NCI-H748 (cell line): Measurements from ENCODE around the gene SOWAHA.
A peak's percentile ranks its signal among the peaks of the same experiment; 100 is the strongest.

Experiments
- DNase-seq: peaks from one replicate; lab custom pipeline; 2025; ENCODE audit not compliant: unreplicated experiment; lab: John Stamatoyannopoulos, UW

Gene SOWAHA

DNA sequence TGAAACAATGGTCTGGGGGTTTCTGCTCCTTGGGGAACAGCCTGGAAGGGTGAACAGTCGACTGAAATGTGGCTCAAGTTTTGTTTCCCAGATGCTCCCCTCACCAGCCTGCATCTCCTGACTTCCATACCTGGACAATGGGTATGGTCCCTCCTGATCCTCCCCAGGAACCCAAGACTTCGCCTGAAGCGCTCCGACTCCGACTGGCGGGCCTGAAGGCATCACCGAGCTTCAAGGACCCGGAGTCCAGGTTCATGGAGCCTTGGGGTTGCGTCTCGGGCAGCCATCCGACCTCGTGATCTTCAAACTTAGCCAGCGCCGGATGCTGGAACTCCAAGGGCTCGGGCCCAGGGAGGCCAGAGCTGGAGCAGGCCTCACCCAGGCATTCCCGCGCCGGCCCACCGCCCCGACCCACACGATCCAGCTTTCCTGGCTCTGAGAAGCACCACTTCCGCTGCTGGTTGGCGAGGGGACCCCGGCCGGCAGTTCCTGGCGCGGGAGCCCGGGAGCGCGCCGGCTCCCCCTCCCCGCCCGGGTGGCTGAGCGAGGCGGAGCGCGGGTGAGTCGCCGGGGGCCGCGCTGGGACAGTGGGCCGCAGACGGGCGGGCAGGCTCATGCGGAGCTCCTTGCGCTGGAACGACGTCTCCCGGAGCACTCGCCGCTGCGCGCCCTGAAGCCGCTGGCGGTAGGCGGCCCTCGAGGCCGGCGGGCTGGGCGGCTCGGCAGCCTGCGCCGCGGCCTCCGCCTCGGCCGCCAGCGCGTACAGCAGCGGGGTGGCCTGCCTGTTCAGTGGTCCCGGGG, 12.1 kb downstream of the SOWAHA start:
- no peak for DNase-seq

DNA sequence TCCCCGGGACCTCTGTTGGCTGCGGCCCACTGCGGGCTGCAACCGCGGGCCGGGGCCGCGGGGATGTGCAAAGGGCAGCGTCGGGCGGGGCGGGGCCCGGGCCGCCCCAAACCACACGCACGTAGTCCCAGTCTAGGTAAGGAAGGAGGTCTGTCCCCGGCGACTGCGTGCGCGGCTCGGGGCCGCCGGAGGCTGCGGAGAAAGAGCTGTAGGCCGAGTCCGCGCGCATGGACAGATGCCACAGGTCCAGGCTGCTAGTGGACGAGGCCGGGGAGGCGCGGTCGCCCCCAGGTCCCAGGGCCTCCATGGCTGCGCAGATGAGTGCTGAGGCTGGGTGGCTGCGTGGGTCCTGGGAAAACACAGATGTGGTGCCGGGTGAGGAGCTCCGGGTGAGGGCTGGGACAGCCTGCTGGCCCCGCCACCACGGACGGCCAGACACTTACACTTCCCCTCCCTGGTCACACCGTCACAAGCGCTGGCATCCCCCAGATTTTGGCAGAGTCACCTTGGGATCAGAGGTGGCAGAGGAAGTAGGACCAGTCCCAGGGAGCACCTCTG, 12.8 kb downstream of the SOWAHA start:
- no peak for DNase-seq

GRCh38 chr5:132826424-132827082, 13.5 kb downstream of the SOWAHA start:
- DNase-seq = no peak

GRCh38 chr5:132827943-132828673, 15.0 kb downstream of the SOWAHA start:
- DNase-seq = no peak

DNA sequence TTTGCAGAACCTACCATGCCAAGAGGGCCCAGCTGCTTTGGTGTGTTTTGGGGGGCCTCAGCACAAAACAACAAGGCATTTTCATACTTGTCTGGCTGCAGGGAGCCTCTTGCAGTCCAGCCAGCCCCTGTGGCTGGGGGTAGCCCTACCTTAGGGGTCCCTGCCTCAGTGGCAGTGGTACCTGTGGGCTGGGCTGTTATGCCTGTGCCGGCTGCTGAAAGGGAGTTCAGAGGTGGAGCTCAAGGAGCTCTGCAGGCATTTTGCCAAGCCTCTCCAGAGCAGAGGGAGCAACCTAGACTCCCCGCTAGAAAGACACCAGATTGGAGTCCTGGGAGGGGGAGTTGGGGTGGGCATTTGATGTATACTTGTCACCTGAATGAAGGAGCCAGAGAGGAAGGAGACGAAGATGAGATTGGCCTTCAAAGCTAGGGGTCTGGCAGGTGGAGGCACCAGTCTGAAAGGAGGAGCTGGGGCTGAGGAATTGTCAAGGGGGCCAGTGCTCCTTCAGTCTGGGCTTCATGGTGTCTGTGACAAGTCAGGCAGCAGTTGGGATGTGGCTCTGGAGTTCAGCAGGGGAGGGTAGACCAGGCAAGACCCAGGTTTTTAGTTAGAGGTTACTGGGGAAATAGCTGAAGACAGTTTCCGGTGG, 15.9 kb downstream of the SOWAHA start:
- no peak for DNase-seq

DNA sequence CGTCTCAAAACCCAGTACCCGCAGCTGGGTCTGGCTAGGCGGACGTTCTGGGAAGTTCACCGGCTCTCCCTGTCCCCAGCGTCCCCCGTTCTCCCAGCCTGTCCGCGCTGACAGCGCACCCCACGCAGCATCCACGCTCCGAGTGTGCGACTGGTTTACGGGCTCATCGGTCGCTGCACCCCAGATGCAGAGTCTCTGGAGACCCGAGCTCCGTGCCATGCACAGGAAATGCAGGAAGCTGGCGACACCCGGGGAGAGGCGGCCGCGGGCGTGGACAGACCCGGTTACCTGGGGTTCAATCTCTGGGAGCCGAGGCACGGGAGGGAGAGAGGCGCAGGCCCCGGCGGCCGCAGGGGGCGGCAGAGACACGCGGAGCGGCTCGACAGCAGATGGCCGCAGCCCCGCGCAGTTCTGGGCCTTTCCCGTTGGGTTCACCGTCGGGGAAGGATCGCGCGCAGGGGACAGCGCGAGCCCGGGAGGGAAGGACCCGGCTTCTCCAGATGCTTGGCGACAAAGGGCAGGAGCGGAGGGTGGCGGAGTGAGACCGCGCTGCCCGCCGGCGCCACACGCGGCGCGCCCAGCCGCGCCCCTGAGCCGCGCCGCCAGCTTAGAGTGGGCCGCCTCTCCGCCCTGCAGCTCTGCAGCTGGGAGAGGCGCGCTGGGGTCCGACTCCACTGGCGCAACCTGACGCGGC, 16.8 kb downstream of the SOWAHA start:
- DNase-seq = peak; percentile 84

- peak; percentile 81 for DNase-seq
Measured at GRCh38 chr5:132830436-132831094, 17.5 kb downstream of the SOWAHA start, which contains the start of gene SHROOM1. Gene SHROOM1, minus strand, starts transcription at chr5:132830647. Its CDS starts 4,507 bp downstream, at chr5:132826140.

DNA sequence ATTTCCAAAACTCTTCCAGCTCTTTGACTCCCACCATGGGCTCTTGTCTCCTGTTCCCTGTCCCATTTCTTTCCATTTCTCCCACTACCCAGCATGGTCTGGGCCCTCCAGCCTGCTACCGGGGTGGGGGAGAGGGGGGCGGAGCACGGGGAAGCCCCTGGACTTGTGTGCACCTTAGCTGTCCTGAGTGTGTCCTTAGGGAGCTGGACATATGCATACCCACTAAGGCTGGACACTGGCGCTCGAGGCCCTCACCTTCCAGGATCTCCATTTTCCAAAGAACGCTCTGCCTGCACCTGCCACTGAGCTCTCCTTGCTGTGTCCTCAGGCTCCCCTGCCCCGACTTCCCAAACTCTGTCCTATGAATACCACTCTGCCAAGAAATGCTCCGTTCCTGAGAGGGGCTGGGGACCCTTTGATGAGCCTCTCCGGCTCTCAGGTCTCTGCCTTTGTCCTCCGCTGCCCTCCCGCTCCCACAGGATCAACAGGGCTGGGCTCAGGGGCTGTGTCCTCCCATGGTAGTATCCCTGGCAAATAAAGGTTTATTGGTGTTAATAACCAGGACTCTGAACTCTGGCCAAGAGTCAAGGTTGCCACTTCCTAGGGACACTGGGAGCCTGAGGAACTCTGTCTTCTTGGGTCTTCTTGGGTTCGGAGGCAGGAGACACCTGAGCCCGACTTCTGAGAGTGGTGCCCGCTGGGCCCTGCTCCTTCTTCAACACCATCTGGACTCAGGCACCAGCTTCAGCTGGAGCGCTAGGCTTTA, 18.2 kb downstream of the SOWAHA start:
- no peak for DNase-seq

DNA sequence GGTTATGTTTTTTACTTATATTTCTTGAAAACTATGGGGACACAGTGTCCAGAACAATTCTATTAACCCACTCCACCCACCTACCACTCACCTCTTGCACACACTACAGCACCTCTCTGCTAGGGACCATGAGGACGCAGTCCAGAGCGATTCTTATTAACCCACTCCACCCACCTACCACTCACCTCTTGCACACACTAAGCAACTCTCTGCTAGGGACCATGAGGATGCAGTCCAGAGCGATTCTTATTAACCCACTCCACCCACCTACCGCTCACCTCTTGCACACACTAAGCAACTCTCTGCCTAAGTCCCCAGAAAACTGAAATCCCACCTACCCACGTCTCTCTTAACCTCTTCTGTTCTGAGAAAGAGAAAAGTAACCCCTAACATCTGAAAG, 19.5 kb downstream of the SOWAHA start:
- no peak for DNase-seq

GRCh38 chr5:132834057-132834456, 21.0 kb downstream of the SOWAHA start:
- no peak for DNase-seq

DNA sequence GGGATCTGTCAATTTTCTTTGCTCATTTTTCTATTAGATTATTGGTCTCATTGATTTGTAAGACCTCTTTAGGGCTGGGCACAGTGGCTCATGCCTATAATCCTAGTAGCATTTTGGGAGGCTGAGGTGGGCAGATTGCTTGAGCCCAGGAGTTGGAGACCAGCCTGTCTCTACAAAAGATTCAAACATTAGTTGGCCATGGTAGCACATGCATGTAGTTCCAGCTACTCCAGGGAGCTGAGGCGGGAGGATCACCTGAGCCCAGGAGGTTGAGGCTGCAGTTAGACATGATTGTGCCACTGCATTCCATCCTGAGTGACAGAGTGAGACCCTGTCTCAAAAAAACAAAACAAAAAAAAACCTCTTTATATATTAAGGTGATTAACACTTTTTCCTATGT, 23.8 kb downstream of the SOWAHA start:
- DNase-seq = no peak

- DNase-seq = no peak
Measured at GRCh38 chr5:132837868-132838267, 24.8 kb downstream of the SOWAHA start.

GRCh38 chr5:132838516-132839282, 25.6 kb downstream of the SOWAHA start:
- DNase-seq = no peak

DNA sequence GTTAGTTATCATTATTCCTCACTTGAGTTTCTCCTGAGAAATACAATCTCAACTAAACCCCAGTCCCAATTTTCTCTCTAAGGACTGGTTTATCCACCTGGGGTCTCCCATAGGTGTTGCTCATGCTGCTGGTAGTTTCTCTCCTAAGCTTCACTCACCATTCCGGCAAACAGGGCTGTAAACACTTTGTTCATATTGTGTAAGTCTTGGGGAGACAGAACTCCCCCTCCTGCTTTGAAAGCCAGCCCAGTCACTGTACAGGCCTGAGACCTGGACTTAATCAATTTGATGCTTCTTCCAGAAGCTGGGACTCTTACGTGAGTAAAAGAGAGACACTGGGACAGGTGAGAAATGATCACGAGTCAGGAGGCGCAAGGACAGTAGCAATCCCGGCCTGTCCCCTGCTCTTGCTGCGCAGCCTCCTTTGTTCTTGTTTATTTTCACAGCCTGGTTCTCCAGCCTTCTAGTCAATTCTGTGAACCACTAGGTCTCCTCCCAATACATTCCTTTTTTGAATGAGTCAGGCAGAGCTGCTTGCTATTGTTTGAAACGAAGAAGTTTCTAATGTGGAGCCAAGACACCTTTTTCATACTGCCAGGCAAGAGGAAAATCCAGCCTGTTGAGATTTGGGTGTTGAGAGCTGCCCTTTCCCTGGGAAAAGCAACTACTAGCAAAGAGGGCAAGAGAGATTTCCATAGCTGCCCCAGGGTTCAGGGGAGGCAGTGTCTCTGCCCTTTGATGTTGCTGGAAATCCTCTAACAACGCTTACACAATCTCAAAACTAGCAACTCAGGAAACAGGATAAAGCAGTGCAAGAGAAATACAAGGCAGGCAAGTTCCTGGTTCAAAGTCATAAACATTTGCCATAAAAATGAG, 26.6 kb downstream of the SOWAHA start:
- DNase-seq = no peak

GRCh38 chr5:132840313-132840712, 27.2 kb downstream of the SOWAHA start:
- DNase-seq = no peak

DNA sequence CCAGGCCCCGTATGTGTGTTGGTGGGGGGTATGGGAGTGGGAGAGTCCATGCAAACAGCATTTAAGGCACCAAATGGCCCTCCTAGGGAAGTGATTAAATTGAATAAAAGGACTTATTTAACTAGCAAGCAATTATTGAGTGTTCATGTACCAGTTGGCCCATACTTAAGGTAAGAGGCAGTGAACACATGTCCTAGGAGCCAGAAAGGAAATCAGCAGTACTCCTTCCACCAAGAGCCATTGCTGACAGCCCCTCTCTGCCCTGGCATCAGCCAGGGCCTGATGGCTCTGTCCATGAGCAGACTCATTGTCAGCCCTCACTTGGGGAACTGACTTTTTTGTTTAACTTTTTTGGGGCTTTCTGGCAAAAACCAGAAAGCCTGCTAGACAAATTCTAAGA, 27.8 kb downstream of the SOWAHA start:
- peak; percentile 48 for DNase-seq

- no peak for DNase-seq
Measured at GRCh38 chr5:132841305-132841704, 28.2 kb downstream of the SOWAHA start.
